Neutrophil (primary cell): ENCODE measurements around the gene TARBP2.

Experiments
- H3K27ac ChIP-seq: fragments of 200-600 bp; sonication (generic); 2 replicates; pipeline ENCODE4 v1.5.1; 2016; ENCODE audit warnings: mild to moderate bottlenecking, moderate library complexity
- H3K27me3 ChIP-seq: fragments of 200-600 bp; sonication (generic); 2 replicates; pipeline ENCODE4 v1.6.0; 2016; ENCODE audit warnings: mild to moderate bottlenecking
- H3K36me3 ChIP-seq: fragments of 200-600 bp; sonication (generic); 2 replicates; pipeline ENCODE4 v1.5.1; 2017
- H3K4me1 ChIP-seq, 2 experiments: fragments of 200-600 bp in 1 of 2; sonication (generic) in 1 of 2; 1 replicate in 1 of 2; 2 replicates in 1 of 2; pipeline versions ENCODE4 v1.5.1 to v1.6.1; 2013 to 2016; ENCODE audit warnings: low read depth in 1 of 2, low read length in 1 of 2, mild to moderate bottlenecking in 1 of 2, moderate library complexity in 1 of 2; ENCODE audit not compliant: control insufficient read depth in 1 of 2, insufficient read depth in 1 of 2
- H3K4me3 ChIP-seq, 2 experiments: fragments of 200-600 bp in 1 of 2; sonication (generic) in 1 of 2; 1 replicate in 1 of 2; 2 replicates in 1 of 2; pipeline ENCODE4 v1.5.1; 2013 to 2016; ENCODE audit warnings: low read depth in 1 of 2, low read length in 1 of 2, mild to moderate bottlenecking in 1 of 2, moderate library complexity in 1 of 2
- H3K9me3 ChIP-seq: fragments of 200-600 bp; sonication (generic); 2 replicates; pipeline ENCODE4 v1.5.1; 2016
- CTCF ChIP-seq: fragments of 200-600 bp; sonication (generic); IDR thresholded peaks from 2 replicates; pipeline ENCODE4 v1.5.1; 2016; ENCODE audit warnings: antibody characterized with exemption

The TARBP2 gene

GRCh38 chr12:53483225-53483978, 17.7 kb upstream of the TARBP2 start:
- peak overlapping the region; percentile 8 for H3K27ac ChIP-seq
- no peaks in the 10 kb centered on the region for H3K9me3 ChIP-seq
- H3K4me1 ChIP-seq: no peaks in the 10 kb centered on the region
- no peaks in the 10 kb centered on the region for H3K27me3 ChIP-seq
- TF ChIP-seq CTCF: no peak
- peaks cover 90% of the 10 kb centered on the region for H3K36me3 ChIP-seq
- no peak overlapping the region for H3K4me3 ChIP-seq

GRCh38 chr12:53483979-53484377, 17.1 kb upstream of the TARBP2 start:
- no peaks in the 10 kb centered on the region for H3K9me3 ChIP-seq
- no peak for TF ChIP-seq CTCF
- H3K4me1 ChIP-seq: no peaks in the 10 kb centered on the region
- peaks cover 84% of the 10 kb centered on the region for H3K36me3 ChIP-seq
- H3K4me3 ChIP-seq: no peak overlapping the region
- no peaks in the 10 kb centered on the region for H3K27me3 ChIP-seq
- H3K27ac ChIP-seq: peak overlapping the region; percentile 8

GRCh38 chr12:53484686-53485575, 16.2 kb upstream of the TARBP2 start:
- H3K36me3 ChIP-seq: peaks cover 75% of the 10 kb centered on the region
- peak overlapping the region; percentile 2 for H3K27ac ChIP-seq
- H3K9me3 ChIP-seq: no peaks in the 10 kb centered on the region
- no peak overlapping the region for H3K4me3 ChIP-seq
- no peaks in the 10 kb centered on the region for H3K27me3 ChIP-seq
- TF ChIP-seq CTCF: no peak
- H3K4me1 ChIP-seq: no peaks in the 10 kb centered on the region

DNA sequence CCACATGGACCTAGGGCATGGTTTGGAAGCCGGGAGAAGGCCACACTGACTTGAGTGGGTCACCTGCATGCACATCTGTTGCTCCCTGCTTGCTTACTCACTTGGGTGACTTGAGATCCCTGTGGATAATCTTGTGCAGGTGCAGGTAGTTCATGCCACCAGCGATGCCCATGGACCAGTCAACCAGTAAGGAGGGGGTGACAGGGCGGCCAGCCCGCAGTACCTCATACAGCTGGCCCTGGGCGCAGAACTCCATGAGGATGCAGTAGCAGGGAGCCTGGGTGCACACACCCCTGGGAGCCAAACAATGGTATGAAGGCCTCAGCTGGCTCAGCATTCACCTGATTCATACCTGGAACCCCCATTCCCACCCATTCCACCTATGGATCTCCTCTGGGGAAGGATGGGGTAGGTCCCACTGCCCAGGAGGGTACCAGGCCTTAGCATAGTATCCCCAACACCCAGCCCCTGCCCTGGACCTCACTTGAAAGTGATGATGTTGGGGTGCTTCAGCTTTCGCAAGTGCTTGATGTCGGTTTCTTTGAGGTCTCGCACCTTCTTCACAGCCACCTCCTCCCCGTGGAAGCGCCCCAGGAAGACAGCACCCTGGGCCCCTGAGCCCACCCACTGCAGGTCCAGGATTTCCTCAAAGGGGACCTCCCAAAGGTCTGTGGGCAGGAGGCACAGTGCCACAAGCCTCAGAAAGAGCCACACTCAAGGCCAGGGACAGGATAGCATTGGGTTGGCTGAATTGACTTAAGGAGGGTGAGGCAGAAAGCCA, 14.9 kb upstream of the TARBP2 start:
- TF ChIP-seq CTCF: no peak
- Histone ChIP-seq H3K4me3 (no peak overlapping the region), H3K36me3 (peaks cover 64% of the 10 kb centered on the region), H3K9me3 (no peaks in the 10 kb centered on the region), H3K27ac (no peak overlapping the region), H3K27me3 (no peaks in the 10 kb centered on the region), H3K4me1 (no peaks in the 10 kb centered on the region)

DNA sequence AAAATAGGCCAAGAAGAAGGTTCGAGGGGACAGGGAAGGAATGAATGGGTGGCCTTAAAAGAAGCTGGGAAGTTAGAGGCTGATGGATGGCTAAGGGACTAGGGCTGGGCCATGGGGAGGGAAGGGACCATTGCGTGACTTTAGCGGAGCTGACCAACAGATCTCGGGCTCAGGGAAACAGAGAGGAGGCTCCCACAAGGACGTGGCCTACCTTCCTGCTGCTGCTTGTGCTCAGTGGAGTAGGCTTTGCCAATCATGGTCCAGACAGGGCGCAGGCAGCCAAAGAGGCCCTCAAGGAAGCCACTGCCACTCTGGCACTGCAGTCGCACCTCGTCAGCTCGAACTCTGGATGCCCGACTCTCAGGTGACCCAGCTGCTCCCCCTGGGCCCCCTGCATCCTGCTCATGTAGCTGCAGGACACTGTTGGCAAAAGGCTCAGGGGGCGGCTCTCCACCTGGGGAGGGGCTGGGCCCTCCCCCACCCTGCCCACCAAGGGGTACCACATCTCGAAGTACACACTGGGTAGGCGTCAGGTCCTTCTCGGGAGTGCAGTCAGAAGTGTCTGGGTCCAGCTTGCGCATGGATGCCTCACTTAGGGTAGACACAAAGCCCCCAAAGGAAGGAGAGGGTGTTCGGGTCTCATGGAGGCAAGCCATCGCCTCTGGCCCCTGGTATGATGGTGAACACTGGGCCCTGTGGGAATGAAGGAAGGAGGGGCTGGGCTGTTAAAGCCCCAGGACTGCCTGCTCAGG, 14.2 kb upstream of the TARBP2 start:
- TF ChIP-seq CTCF: no peak
- Histone ChIP-seq H3K4me1 (no peaks in the 10 kb centered on the region), H3K27ac (no peak overlapping the region), H3K36me3 (peaks cover 56% of the 10 kb centered on the region), H3K27me3 (no peaks in the 10 kb centered on the region), H3K9me3 (no peaks in the 10 kb centered on the region), H3K4me3 (no peak overlapping the region)
